Endothelial cell of umbilical vein (primary cell): ENCODE data around the gene ARHGAP42. TPM values are rescaled to one million over a fixed set of nuclear protein-coding genes. Genes with fewer than 3 reads are reported as not detected.

Source experiments
- BruUV-seq: library from RNA; stranded (reverse); fragments of 400-500 nt; replicated peaks from 2 replicates; lab custom pipeline; 2021; lab: Mats Ljungman, UMichigan
- CTCF ChIA-PET: fragments of 300-600, 350-600 bp; sonication (Branson Sonifier 250); formaldehyde crosslinking; loops from one replicate; lab custom pipeline; 2021; ENCODE audit warnings: antibody characterized with exemption, inconsistent platforms; lab: Charles Lee
- POLR2A ChIA-PET: fragments of 300-600, 350-600 bp; sonication (Branson Sonifier 250); formaldehyde crosslinking; loops from one replicate; lab custom pipeline; 2021; ENCODE audit warnings: antibody characterized with exemption, inconsistent platforms; lab: Charles Lee
- DNase-seq: peaks from one replicate; pipeline ENCODE4 v3.0.0-alpha.2; 2011; ENCODE audit warnings: low read depth, low spot score
- FAIRE-seq: peaks from 2 replicates; lab custom pipeline; 2011; peaks lifted over from hg19 to GRCh38; lab: Jason Lieb, UNC
- H2AFZ ChIP-seq: 2 replicates; pipeline ENCODE4 v1.6.0; 2012; ENCODE audit warnings: low read depth, low read length, control low read depth, inconsistent platforms
- H3K27ac ChIP-seq: 2 replicates; pipeline ENCODE4 v1.5.1; 2011; ENCODE audit warnings: low read depth, mild to moderate bottlenecking, control low read depth, low read length, moderate library complexity; ENCODE audit not compliant: insufficient read depth
- H3K27me3 ChIP-seq, 2 experiments: 2 replicates each; pipeline versions ENCODE4 v1.6.0 to v1.6.1; 2011; ENCODE audit warnings: low read length in 2 of 2, mixed read lengths in 1 of 2; ENCODE audit not compliant: control insufficient read depth in 2 of 2, insufficient read depth in 2 of 2
- H3K36me3 ChIP-seq, 2 experiments: 2 replicates in 1 of 2; 3 replicates in 1 of 2; pipeline ENCODE4 v1.5.1; 2011; ENCODE audit warnings: low read length in 2 of 2, mild to moderate bottlenecking in 1 of 2, moderate library complexity in 1 of 2; ENCODE audit not compliant: control insufficient read depth in 2 of 2, insufficient read depth in 2 of 2; ENCODE audit errors: extremely low read depth in 1 of 2
- H3K4me1 ChIP-seq: 3 replicates; pipeline ENCODE4 v1.5.1; 2011; ENCODE audit warnings: mild to moderate bottlenecking, low read length; ENCODE audit not compliant: control insufficient read depth, insufficient read depth; ENCODE audit errors: extremely low read depth
- H3K4me2 ChIP-seq: 2 replicates; pipeline ENCODE4 v1.6.1; 2011; ENCODE audit warnings: low read length, control low read depth, mixed read lengths; ENCODE audit not compliant: insufficient read depth
- H3K4me3 ChIP-seq, 3 experiments: fragments of 200-600 bp in 1 of 3; sonication (generic), shearing (Covaris generic) in 1 of 3; replicated peaks in 1 of 3; 2 replicates each; pipeline ENCODE4 v1.5.1; 2011 to 2016; ENCODE audit warnings: control low read depth in 3 of 3, low read length in 3 of 3, mild to moderate bottlenecking in 2 of 3, inconsistent platforms in 1 of 3, low read depth in 1 of 3, moderate library complexity in 1 of 3; ENCODE audit not compliant: insufficient read depth in 1 of 3
- H3K79me2 ChIP-seq: 2 replicates; pipeline ENCODE4 v1.6.0; 2012; ENCODE audit warnings: low read length, inconsistent platforms; ENCODE audit not compliant: control insufficient read depth, insufficient read depth
- H3K9ac ChIP-seq: replicated peaks from 2 replicates; pipeline ENCODE3; 2011; ENCODE audit warnings: low read length, control low read depth; ENCODE audit not compliant: insufficient read depth; ENCODE audit errors: extremely low read depth
- H3K9me1 ChIP-seq: replicated peaks from 3 replicates; pipeline ENCODE4 v1.6.0; 2011; ENCODE audit warnings: mild to moderate bottlenecking, low read length; ENCODE audit not compliant: control insufficient read depth, insufficient read depth; ENCODE audit errors: extremely low read depth
- H3K9me3 ChIP-seq: replicated peaks from 2 replicates; pipeline ENCODE4 v1.5.1; 2012; ENCODE audit warnings: low read length, inconsistent platforms; ENCODE audit not compliant: control insufficient read depth, insufficient read depth
- H4K20me1 ChIP-seq: replicated peaks from 2 replicates; pipeline ENCODE3; 2011; ENCODE audit warnings: mild to moderate bottlenecking, low read length; ENCODE audit not compliant: control insufficient read depth, insufficient read depth; ENCODE audit errors: extremely low read depth
- EZH2 ChIP-seq: IDR thresholded peaks from 2 replicates; pipeline ENCODE4 v1.6.1; 2012; ENCODE audit warnings: borderline replicate concordance, low read depth, mild to moderate bottlenecking, moderate library complexity, low read length, inconsistent platforms; ENCODE audit not compliant: severe bottlenecking
- FOS ChIP-seq: IDR thresholded peaks from 2 replicates; pipeline ENCODE4 v1.6.1; 2011; ENCODE audit warnings: mild to moderate bottlenecking, low read length, moderate library complexity, borderline replicate concordance; ENCODE audit not compliant: insufficient read depth
- GATA2 ChIP-seq: IDR thresholded peaks from 2 replicates; pipeline ENCODE4 v1.7.0; 2011; ENCODE audit warnings: low read depth, mild to moderate bottlenecking, moderate library complexity, mixed read lengths, low read length; ENCODE audit not compliant: insufficient read length, insufficient read depth
- JUN ChIP-seq: IDR thresholded peaks from 2 replicates; pipeline ENCODE4 v1.6.1; 2011; ENCODE audit warnings: borderline replicate concordance, low read depth; ENCODE audit not compliant: insufficient read length, insufficient read depth
- MYC ChIP-seq: IDR thresholded peaks from one replicate; pipeline ENCODE4 v1.6.1; 2011; ENCODE audit warnings: mild to moderate bottlenecking, low read depth, low read length
- POLR2A ChIP-seq: IDR thresholded peaks from 2 replicates; pipeline ENCODE4 v1.6.1; 2012; ENCODE audit warnings: low read depth, mild to moderate bottlenecking, control low read depth, low read length
- POLR2AphosphoS5 ChIP-seq: IDR thresholded peaks from 2 replicates; pipeline ENCODE4 v1.6.1; 2012; ENCODE audit warnings: low read depth, mild to moderate bottlenecking, control low read depth, low read length, moderate library complexity; ENCODE audit not compliant: insufficient read depth
- dilution Hi-C: fragments of 300-500 bp; cut with MboI; formaldehyde crosslinking; loops from one replicate; pipeline ENCODE4 v1.15.0; 2019; ENCODE audit warnings: low sequenced_read_pairs; ENCODE audit not compliant: extremely low pct_ligation_motif_present
- intact Hi-C: fragments of 100-400 bp; cut with micrococcal nuclease; formaldehyde crosslinking; loops from one replicate; pipeline ENCODE4 v1.10.0; 2022
- polyA plus RNA-seq, 4 experiments: library from polyadenylated mRNA; depleted of rRNA in 3 of 4; stranded (reverse) in 3 of 4; unstranded in 1 of 4; fragments of >200 nt; gene quantifications; 2 replicates each; pipeline versions ENCODE4 v1.2.1 to v1.2.3, GENCODE V29; 2011 to 2012; ENCODE audit warnings: missing spikeins in 1 of 4
- total RNA-seq: library from RNA; stranded (reverse); gene quantifications from 2 replicates; pipeline ENCODE4 v1.2.3, GENCODE V29; 2021
- TF ChIP-seq, protein P1 (sequence below), 2 donors: IDR thresholded peaks; 1 replicate in 1 of 2; 2 replicates in 1 of 2; pipeline ENCODE4 v1.5.1; 2011; ENCODE audit warnings: low read length in 2 of 2, mild to moderate bottlenecking in 2 of 2, moderate library complexity in 2 of 2, control low read depth in 1 of 2, inconsistent platforms in 1 of 2, low read depth in 1 of 2; ENCODE audit not compliant: insufficient read depth in 1 of 2; ENCODE audit errors: extremely low read depth in 1 of 2
- TF ChIP-seq, protein P2 (sequence below): IDR thresholded peaks from 2 replicates; pipeline ENCODE4 v1.6.1; 2011; ENCODE audit not compliant: insufficient read depth, insufficient read length

Gene ARHGAP42
- total and polyA plus RNA-seq, 2 donors (not counting 3 experiments of a cell fraction or from before 2014, with no cell fraction given): 1.8 to 2.4 TPM

DNA sequence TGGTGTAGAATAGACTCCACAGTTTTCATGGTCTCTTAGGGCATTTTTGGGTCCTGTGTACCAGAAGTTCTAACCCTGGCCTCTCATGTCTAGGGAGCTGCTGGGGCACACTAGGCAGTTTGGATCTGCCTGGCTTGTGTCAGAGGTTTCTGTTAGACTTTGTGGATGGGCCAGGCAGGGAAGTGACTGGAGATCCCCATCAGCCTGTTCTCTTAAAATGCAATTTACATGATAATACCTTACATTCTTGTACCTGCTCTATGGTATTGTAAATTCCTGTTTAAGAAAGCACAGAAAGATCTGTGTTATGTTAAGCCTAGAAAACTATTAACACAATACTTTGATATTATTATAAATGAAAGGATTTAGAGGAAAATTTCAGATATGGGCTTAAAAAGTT lies 104.0 kb downstream of the ARHGAP42 start:
- Histone ChIP-seq H3K9me3 (no peaks in the 10 kb centered on the region), H3K79me2 (no peaks in the 10 kb centered on the region), H4K20me1 (no peaks in the 10 kb centered on the region), H3K27me3 (no peaks in the 10 kb centered on the region), H3K4me2 (no peak overlapping the region), H2AFZ (no peak overlapping the region), H3K9ac (no peak overlapping the region), H3K4me3 (no peak overlapping the region), H3K4me1 (peaks cover 8% of the 10 kb centered on the region), H3K36me3 (no peaks in the 10 kb centered on the region), H3K27ac (no peak overlapping the region), H3K9me1 (no peaks in the 10 kb centered on the region)
- TF ChIP-seq, protein P1, sequence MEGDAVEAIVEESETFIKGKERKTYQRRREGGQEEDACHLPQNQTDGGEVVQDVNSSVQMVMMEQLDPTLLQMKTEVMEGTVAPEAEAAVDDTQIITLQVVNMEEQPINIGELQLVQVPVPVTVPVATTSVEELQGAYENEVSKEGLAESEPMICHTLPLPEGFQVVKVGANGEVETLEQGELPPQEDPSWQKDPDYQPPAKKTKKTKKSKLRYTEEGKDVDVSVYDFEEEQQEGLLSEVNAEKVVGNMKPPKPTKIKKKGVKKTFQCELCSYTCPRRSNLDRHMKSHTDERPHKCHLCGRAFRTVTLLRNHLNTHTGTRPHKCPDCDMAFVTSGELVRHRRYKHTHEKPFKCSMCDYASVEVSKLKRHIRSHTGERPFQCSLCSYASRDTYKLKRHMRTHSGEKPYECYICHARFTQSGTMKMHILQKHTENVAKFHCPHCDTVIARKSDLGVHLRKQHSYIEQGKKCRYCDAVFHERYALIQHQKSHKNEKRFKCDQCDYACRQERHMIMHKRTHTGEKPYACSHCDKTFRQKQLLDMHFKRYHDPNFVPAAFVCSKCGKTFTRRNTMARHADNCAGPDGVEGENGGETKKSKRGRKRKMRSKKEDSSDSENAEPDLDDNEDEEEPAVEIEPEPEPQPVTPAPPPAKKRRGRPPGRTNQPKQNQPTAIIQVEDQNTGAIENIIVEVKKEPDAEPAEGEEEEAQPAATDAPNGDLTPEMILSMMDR (IDR thresholded peaks at IDR 0.05; ENCODE audit: extremely low read depth in 1 of 2, insufficient read depth in 1 of 2, low read depth in 1 of 2, low read length in 2 of 2): no peak
- TF ChIP-seq JUN (no peak), GATA2 (no peak), FOS (no peak), POLR2AphosphoS5 (no peak), POLR2A (no peak), MYC (no peak), EZH2 (no peak)
- TF ChIP-seq, protein P2, sequence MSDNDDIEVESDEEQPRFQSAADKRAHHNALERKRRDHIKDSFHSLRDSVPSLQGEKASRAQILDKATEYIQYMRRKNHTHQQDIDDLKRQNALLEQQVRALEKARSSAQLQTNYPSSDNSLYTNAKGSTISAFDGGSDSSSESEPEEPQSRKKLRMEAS: no peak
- intact Hi-C loops (no loop called here), dilution Hi-C loops (no loop called here)
- CTCF ChIA-PET: no interaction called here
- DNase-seq (no peak), FAIRE-seq (no peak)
- POLR2A ChIA-PET: no interaction called here
- BruUV-seq: no TSS peak
